H1 (cell line): ENCODE data around the gene MAML3. TPM values are rescaled to one million over a fixed set of nuclear protein-coding genes. Genes with fewer than 3 reads are reported as not detected.

Experiments
- CTCF ChIA-PET: fragments of 300-600 bp; sonication (Branson Sonifier 250); formaldehyde crosslinking; loops from one replicate; lab custom pipeline; 2021; ENCODE audit not compliant: partially characterized antibody; lab: Charles Lee
- POLR2A ChIA-PET: fragments of 300-600 bp; sonication (Branson Sonifier 250); formaldehyde crosslinking; loops from one replicate; lab custom pipeline; 2021; ENCODE audit warnings: inconsistent platforms; ENCODE audit not compliant: partially characterized antibody; lab: Charles Lee
- DNase-seq, 2 experiments: peaks; one replicate each; pipeline versions ENCODE4 v3.0.0 to v3.0.0-alpha.2; 2010 to 2022; ENCODE audit warnings: low spot score in 2 of 2, low read depth in 1 of 2, mixed read lengths in 1 of 2
- FAIRE-seq: peaks from 2 replicates; lab custom pipeline; 2011; peaks lifted over from hg19 to GRCh38; lab: Jason Lieb, UNC
- H2AFZ ChIP-seq: 2 replicates; pipeline ENCODE4 v1.8.1; 2012; ENCODE audit warnings: low read length, inconsistent platforms
- H2AK5ac ChIP-seq: 2 replicates; pipeline ENCODE4 v1.6.1; 2013; ENCODE audit warnings: low read depth, low read length
- H2BK120ac ChIP-seq: replicated peaks from 2 replicates; pipeline ENCODE3; 2013; ENCODE audit warnings: low read depth, low read length, inconsistent platforms
- H2BK12ac ChIP-seq: 2 replicates; pipeline ENCODE4 v1.6.1; 2013; ENCODE audit warnings: low read depth, low read length
- H2BK15ac ChIP-seq: 2 replicates; pipeline ENCODE4 v1.6.1; 2013; ENCODE audit warnings: low read length
- H2BK20ac ChIP-seq: 2 replicates; pipeline ENCODE4 v1.6.1; 2013; ENCODE audit warnings: low read length
- H2BK5ac ChIP-seq: 2 replicates; pipeline ENCODE4 v1.6.1; 2013; ENCODE audit warnings: low read depth, low read length
- H3K14ac ChIP-seq: 2 replicates; pipeline ENCODE4 v1.6.1; 2013; ENCODE audit warnings: inconsistent platforms; ENCODE audit not compliant: insufficient read length
- H3K18ac ChIP-seq: 2 replicates; pipeline ENCODE4 v1.6.1; 2013; ENCODE audit warnings: low read length; ENCODE audit errors: extremely low read depth
- H3K23ac ChIP-seq: 2 replicates; pipeline ENCODE4 v1.6.1; 2013; ENCODE audit warnings: inconsistent platforms; ENCODE audit not compliant: insufficient read length
- H3K23me2 ChIP-seq: 2 replicates; pipeline ENCODE4 v1.6.1; 2013; ENCODE audit warnings: low read depth, low read length
- H3K27ac ChIP-seq: 2 replicates; pipeline ENCODE4 v1.6.1; 2011; ENCODE audit warnings: low read depth, low read length, inconsistent platforms
- H3K27me3 ChIP-seq, 4 experiments: replicated peaks in 1 of 4; 1 replicate in 1 of 4; 2 replicates in 3 of 4; pipeline versions ENCODE4 v1.6.1 to v1.8.1; 2011 to 2013; ENCODE audit warnings: low read length in 3 of 4, mild to moderate bottlenecking in 3 of 4, inconsistent platforms in 2 of 4, mixed read lengths in 2 of 4, moderate library complexity in 1 of 4; ENCODE audit not compliant: control insufficient read depth in 3 of 4, insufficient read depth in 3 of 4; ENCODE audit errors: extremely low read depth in 1 of 4
- H3K36me3 ChIP-seq, 4 experiments: 2 replicates each; pipeline versions ENCODE4 v1.6.1 to v1.8.1; 2011 to 2013; ENCODE audit warnings: mild to moderate bottlenecking in 4 of 4, low read length in 3 of 4, moderate library complexity in 2 of 4, control low read depth in 1 of 4, inconsistent platforms in 1 of 4; ENCODE audit not compliant: insufficient read depth in 4 of 4, control insufficient read depth in 2 of 4
- H3K4ac ChIP-seq: replicated peaks from 2 replicates; pipeline ENCODE3; 2013; ENCODE audit warnings: low read length, low read depth, mixed read lengths, inconsistent platforms; ENCODE audit not compliant: insufficient read length
- H3K4me1 ChIP-seq, 4 experiments: replicated peaks in 1 of 4; 1 replicate in 1 of 4; 2 replicates in 3 of 4; pipeline versions ENCODE4 v1.6.1 to v1.8.1; 2011 to 2013; ENCODE audit warnings: low read length in 3 of 4, inconsistent platforms in 2 of 4, mixed read lengths in 1 of 4; ENCODE audit not compliant: insufficient read depth in 4 of 4, control insufficient read depth in 3 of 4
- H3K4me2 ChIP-seq, 2 experiments: 2 replicates each; pipeline versions ENCODE4 v1.6.1 to v1.8.1; 2011 to 2013; ENCODE audit warnings: low read depth in 2 of 2, low read length in 2 of 2, control low read depth in 1 of 2, inconsistent platforms in 1 of 2, mild to moderate bottlenecking in 1 of 2; ENCODE audit not compliant: insufficient read depth in 1 of 2
- H3K4me3 ChIP-seq, 4 experiments: fragments of 200-600, 300-600 bp in 1 of 4; sonication (generic), shearing (Covaris generic), sonication (Bioruptor Twin) in 1 of 4; 2 replicates each; pipeline versions ENCODE4 v1.5.1 to v1.8.1; 2011 to 2016; ENCODE audit warnings: low read length in 4 of 4, low read depth in 3 of 4, control low read depth in 2 of 4, inconsistent platforms in 2 of 4, mild to moderate bottlenecking in 2 of 4, mixed read lengths in 1 of 4, moderate library complexity in 1 of 4; ENCODE audit not compliant: insufficient read depth in 2 of 4; ENCODE audit errors: extremely low read depth in 1 of 4
- H3K56ac ChIP-seq: replicated peaks from 2 replicates; pipeline ENCODE3; 2013; ENCODE audit warnings: low read depth, mild to moderate bottlenecking, mixed read lengths, low read length, inconsistent platforms; ENCODE audit not compliant: insufficient read length
- H3K79me1 ChIP-seq: 2 replicates; pipeline ENCODE4 v1.6.1; 2013; ENCODE audit warnings: low read depth, low read length, control low read depth
- H3K79me2 ChIP-seq, 2 experiments: 2 replicates each; pipeline versions ENCODE4 v1.6.1 to v1.8.1; 2012 to 2013; ENCODE audit warnings: low read length in 2 of 2, mild to moderate bottlenecking in 2 of 2, inconsistent platforms in 1 of 2; ENCODE audit not compliant: insufficient read depth in 2 of 2, control insufficient read depth in 1 of 2
- H3K9ac ChIP-seq, 4 experiments: replicated peaks in 1 of 4; 1 replicate in 1 of 4; 2 replicates in 3 of 4; pipeline versions ENCODE4 v1.6.1 to v1.8.1; 2011 to 2013; ENCODE audit warnings: low read depth in 3 of 4, low read length in 3 of 4, control low read depth in 2 of 4, mild to moderate bottlenecking in 2 of 4, moderate library complexity in 2 of 4, inconsistent platforms in 1 of 4; ENCODE audit errors: extremely low read depth in 1 of 4
- H3K9me3 ChIP-seq, 2 experiments: 2 replicates each; pipeline versions ENCODE4 v1.6.1 to v1.8.1; 2012 to 2013; ENCODE audit warnings: mild to moderate bottlenecking in 2 of 2, moderate library complexity in 2 of 2, control low read depth in 1 of 2, inconsistent platforms in 1 of 2, low read depth in 1 of 2, low read length in 1 of 2, mixed read lengths in 1 of 2; ENCODE audit not compliant: insufficient read depth in 2 of 2
- H4K20me1 ChIP-seq, 2 experiments: replicated peaks in 1 of 2; 2 replicates each; pipeline versions ENCODE3 to v1.8.1; 2011 to 2013; ENCODE audit warnings: inconsistent platforms in 2 of 2, low read length in 2 of 2, mild to moderate bottlenecking in 1 of 2; ENCODE audit not compliant: insufficient read depth in 2 of 2, control insufficient read depth in 1 of 2
- H4K5ac ChIP-seq: 2 replicates; pipeline ENCODE4 v1.6.1; 2013; ENCODE audit warnings: low read length, low read depth, mixed read lengths, inconsistent platforms; ENCODE audit not compliant: insufficient read length
- H4K8ac ChIP-seq: 2 replicates; pipeline ENCODE4 v1.8.0; 2013; ENCODE audit warnings: mild to moderate bottlenecking, moderate library complexity, low read length, inconsistent platforms; ENCODE audit not compliant: insufficient read depth; ENCODE audit errors: extremely low read depth
- H4K91ac ChIP-seq: replicated peaks from 2 replicates; pipeline ENCODE3; 2013; ENCODE audit warnings: low read length, mixed read lengths, inconsistent platforms; ENCODE audit not compliant: insufficient read length
- SIRT6 ChIP-seq: IDR thresholded peaks from one replicate; pipeline ENCODE4 v1.7.1; 2012; ENCODE audit warnings: low read length, inconsistent platforms
- WGBS, 2 experiments: shearing (Covaris generic) in 1 of 2; methylation state at CpG; one replicate each; pipeline versions ENCODE4 v1.1.6 to v1.1.7; 2013 to 2015; ENCODE audit warnings: low lambda C conversion rate in 2 of 2, mixed read lengths in 2 of 2, inconsistent platforms in 1 of 2, low coverage in 1 of 2, missing lambda C conversion rate in 1 of 2; ENCODE audit not compliant: insufficient replicate concordance in 2 of 2, insufficient coverage in 1 of 2, insufficient read length in 1 of 2; ENCODE audit errors: extremely low coverage in 1 of 2, missing lambda C conversion rate in 1 of 2; 5-methylcytosine and 5-hydroxymethylcytosine counted together
- polyA plus RNA-seq, 7 experiments: library from polyadenylated mRNA; depleted of rRNA in 3 of 7; stranded (reverse) in 5 of 7; unstranded in 2 of 7; fragments of >200 nt in 5 of 7; fragments of 200-250 nt in 2 of 7; gene quantifications; 1 replicate in 5 of 7; 2 replicates in 1 of 7; 4 replicates in 1 of 7; pipeline versions ENCODE4 v1.2.1 to v1.2.3, GENCODE V29; 2011 to 2013; ENCODE audit warnings: missing spikeins in 2 of 7, mixed read lengths in 2 of 7
- total RNA-seq: library from RNA; stranded (reverse); fragmentation: NEBNext Ultra II Directional; extraction: Animal tissue kit (Norgen Biotek cat#: 25700); gene quantifications from 2 replicates; pipeline ENCODE4 v1.2.1, GENCODE V29; 2021

MAML3 gene
- total and polyA plus RNA-seq, 2 of the 8 experiments (the other 6 are each of a cell fraction or from before 2014, with no cell fraction given), result 2.1 to 5.7 TPM

- Histone ChIP-seq H3K79me1 (no peaks in the 10 kb centered on the region; the same call in 1 of the 2 replicates), H3K79me2 (no peaks in the 10 kb centered on the region), H3K27me3 (no peaks in the 10 kb centered on the region), H3K4me2 (peak overlapping the region in 1 of 2 experiments; percentile 36; a peak in 2 of 4 replicates), H4K8ac (no peak overlapping the region), H3K4me3 (no peak overlapping the region), H2AFZ (no peak overlapping the region)
- TF ChIP-seq SIRT6, result no peak
- TF ChIP-seq, all 59 proteins: peak for 0
- Histone ChIP-seq H3K36me3 (no peaks in the 10 kb centered on the region), H2AK5ac (no peak overlapping the region), H2BK5ac (no peak overlapping the region), H4K5ac (no peak overlapping the region), H3K4me1 (peaks cover 3 to 15% (median 6%) of the 10 kb centered on the region in 4 experiments), H3K9ac (no peak overlapping the region), H4K91ac (no peak overlapping the region), H4K20me1 (no peaks in the 10 kb centered on the region), H3K4ac (no peak overlapping the region), H3K18ac (no peak overlapping the region; the same call in 1 of the 2 replicates), H3K23ac (no peak overlapping the region), H2BK120ac (no peak overlapping the region), H3K27ac (no peak overlapping the region), H3K23me2 (no peaks in the 10 kb centered on the region), H2BK15ac (no peak overlapping the region), H3K56ac (no peak overlapping the region), H2BK12ac (no peak overlapping the region), H3K14ac (no peak overlapping the region), H3K9me3 (peaks cover 0 to 2% of the 10 kb centered on the region in 2 experiments; a peak in 1 of 4 replicates), H2BK20ac (no peak overlapping the region)
- ChIA-PET CTCF (interaction anchor here (1.7 kb wide), 1 partner anchor 12 kb away, joined by 4 read pairs; no protein-coding TSS in a partner anchor), POLR2A (interaction anchor here (0.8 to 1.2 kb wide), 2 partner anchors 10 to 12 kb away, joined by 3 to 4 read pairs; no protein-coding TSS in a partner anchor)
- 91% methylated on average over 17 of the region's 17 CpGs; no CpG with 5 or more reads in 1 of the 2 experiments for WGBS, 2 experiments
- DNase-seq (no peak), FAIRE-seq (no peak)
Observed at GRCh38 chr4:139902321-139903320, 251.4 kb downstream of the MAML3 start.
